ENCODE results near the gene SLC33A1.

Gene SLC33A1

DNA sequence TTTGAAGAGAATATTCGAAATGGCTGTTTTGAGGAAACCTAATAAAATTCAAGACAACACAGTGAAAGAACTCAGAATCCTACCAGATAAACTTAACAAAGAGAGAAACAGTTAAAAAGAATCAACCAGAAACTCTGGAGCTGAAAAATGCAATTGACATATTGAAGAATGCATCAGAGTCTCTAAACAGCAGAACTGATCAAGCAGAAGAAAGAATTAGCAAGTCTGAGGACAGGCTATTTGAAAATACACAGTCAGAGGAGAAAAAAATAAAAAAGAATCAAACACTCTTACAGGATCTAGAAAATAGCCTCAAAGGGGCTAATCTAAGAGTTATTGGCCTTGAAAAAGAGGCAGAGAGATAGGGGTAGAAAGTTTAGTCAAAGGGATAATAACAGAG is 61.7 kb downstream of the SLC33A1 start:
- no peak for DNase-seq (ENCODE audit: low read depth in 2 of 2)

DNA sequence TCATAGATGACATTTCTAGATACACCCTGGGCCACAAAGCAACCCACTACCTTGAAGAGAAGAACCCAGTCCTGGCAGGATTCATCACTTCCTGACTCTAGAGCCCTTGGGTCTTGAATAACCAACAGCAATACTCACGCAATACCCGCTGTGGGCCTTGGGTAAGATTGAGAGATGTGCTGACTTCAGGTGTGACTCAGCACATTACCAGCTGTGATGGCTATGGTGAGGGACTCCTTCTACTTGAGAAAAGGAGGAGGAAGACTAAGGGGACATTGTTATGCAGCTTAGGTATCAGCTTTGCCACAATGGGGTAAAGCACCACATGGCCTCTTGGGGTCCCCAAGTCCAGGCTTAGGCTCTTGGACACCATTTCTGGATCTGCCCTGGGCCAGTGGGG is 63.0 kb downstream of the SLC33A1 start:
- no peak for DNase-seq (ENCODE audit: low read depth in 2 of 2)

DNA sequence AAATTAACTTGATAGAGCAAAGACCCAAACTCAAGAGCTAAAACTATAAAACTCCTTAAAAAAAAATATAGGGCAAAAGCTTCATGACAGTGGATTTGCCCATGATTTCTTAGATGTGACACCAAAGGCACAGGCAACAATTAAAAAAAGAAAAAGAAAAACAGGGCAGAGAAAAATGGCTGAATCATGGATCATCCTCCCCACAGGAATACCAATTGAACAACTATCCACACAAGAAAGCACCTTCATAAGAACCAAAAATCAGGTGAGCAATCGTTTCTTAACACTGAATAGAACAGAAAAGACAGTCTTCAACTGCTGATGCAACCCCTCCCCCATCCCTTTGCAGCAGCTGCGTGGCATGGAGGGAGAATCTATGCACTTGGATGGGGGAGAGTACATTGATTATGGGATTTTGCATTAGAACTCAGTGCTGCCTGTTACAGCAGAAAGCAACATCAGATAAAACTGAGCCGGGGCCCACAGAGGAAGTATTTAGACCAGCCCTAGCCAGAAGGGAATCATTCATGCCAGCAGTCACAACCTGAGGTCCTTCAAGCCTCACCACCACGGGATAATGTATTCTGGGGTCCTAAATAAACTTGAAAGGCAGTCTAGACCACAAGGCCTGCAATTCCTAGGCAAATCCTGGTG is 63.8 kb downstream of the SLC33A1 start:
- DNase-seq (ENCODE audit: low read depth in 2 of 2), result no peak

DNA sequence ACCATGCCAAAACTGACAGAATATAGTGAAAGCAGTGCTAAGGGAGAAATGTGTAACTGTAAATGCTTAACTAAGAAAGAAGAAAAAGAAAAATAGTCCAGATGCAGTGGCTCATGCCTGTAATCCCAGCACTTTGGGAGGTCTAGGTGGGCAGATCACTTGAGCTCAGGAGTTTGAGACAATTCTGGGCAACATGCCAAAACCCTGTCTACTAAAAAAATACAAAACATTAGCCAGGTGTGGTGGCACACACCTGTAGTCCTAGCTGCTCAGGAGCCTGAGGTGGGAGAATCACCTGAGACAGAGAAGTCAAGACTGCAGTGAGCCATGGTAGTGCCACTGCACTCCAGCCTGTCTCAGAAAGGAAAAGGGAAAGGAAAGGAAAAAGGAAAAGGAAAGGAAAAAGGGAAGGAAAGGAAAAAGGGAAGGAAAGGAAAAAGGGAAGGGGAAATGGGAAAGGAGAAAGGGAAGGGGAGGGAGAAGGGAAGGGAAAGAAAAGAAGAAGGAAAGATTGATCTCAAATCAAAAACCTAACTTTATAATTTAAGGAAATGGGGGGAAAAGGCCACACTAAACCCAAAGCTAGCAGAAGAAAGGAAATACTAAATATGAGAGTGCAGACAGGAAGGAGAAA is 68.4 kb downstream of the SLC33A1 start:
- DNase-seq (ENCODE audit: low read depth in 2 of 2), result no peak

DNA sequence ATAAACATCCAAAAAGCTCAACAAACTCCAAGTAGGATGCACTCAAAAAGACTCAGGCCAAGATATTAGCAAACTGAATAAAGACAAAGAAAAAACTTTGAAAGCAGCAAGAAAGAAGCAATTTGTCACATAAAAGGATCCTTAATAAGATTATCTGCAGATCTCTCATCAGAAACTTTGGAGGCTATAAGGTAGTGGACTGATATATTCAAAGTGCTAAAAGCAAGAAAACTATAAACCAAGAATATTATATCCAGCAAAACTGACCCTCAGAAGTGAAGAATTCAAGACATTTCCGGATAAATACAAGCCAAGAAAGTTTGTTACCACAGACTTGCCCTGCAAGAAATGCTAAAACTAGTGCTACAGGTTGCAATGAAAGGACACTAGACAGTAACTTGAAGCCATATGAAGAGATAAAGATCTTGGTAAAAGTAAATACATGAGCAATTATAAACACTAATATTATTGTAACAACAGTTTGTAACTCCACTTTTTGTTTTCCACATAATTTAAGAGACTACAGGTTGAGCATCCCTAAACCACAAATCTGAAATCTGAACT is 71.8 kb downstream of the SLC33A1 start:
- DNase-seq (ENCODE audit: low read depth in 2 of 2), result no peak

DNA sequence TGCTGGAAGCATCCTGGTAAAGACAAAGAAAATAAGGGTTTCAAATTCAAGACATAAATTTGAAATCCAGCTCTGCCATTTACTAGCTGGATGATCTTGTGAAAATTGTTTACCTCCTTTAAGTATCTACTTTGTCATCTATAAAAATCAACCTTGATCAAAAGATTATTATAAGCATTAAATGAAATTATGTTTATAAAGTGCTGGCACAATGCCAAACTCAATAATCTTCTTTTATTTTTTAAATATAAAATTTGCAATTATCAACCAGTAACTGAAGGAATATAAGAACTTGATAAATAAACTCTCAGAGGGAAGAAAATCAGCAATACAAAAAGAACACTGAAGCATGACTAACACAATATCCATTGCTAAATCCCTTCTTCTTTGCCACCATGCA is 73.9 kb downstream of the SLC33A1 start:
- no peak for DNase-seq (ENCODE audit: low read depth in 2 of 2)

DNA sequence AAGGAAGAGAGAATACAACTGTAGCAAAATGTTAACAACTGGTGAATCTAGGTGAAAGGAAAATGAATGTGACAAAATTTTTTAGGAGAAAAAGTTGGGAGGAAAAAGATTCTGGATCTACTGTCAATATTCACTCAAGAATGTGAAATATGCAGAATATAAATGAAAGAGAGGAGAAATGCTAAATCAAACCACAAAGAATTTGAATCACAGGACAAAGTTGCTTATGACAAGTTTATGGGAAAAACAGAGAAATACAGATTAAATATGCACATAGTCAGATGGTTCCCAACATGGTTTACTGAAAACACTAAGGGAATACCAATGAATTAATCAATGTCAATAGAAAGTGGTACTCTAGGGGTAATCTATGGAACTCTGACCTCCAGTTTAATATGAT is 75.8 kb downstream of the SLC33A1 start:
- peak in 1 of 2 experiments; percentile 4 for DNase-seq (ENCODE audit: low read depth in 2 of 2)

DNA sequence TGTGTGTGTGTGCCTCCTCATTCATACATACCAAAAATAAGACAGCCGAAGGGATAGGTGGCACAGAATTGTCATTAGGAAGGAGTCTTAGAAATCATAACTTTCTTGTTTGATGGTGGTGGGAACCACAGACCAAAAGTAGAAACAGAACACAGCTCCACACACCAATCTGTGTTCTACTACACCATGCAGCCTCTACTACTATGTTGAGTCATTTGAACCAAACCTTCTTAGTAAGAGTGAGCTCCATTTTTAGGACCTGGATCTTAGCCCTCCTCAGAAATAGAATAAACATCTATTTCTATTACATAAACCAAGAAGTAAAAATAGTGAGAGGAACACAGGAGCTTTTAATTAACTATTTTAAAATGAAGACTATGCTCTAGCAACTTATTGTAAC is 81.4 kb downstream of the SLC33A1 start:
- no peak for DNase-seq (ENCODE audit: low read depth in 2 of 2)

DNA sequence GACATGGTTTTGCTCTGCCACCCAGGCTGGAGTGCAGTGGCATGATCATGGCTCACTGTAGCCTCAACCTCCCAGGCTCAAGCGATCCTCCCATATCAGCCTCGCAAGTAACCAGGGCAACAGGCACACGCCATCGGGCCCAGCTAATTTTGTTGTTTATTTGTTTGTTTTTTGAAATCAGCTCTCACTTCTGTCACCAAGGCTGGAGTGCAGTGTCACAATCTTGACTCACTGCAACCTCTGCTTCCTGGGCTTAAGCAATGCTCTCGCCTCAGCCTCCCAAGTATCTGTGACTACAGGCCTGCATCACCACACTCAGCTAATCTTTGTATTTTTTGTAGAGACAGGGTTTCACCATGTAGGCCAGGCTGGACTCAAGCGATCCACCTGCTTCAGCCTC is 83.1 kb downstream of the SLC33A1 start:
- no peak for DNase-seq (ENCODE audit: low read depth in 2 of 2)
